ENCODE results near the gene TIAM1. TPM values are rescaled to one million over a fixed set of nuclear protein-coding genes. Genes with fewer than 3 reads are reported as not detected.

The TIAM1 gene
- total and polyA plus RNA-seq, 2 of the 8 experiments (the other 6 are each of a cell fraction or from before 2014, with no cell fraction given): 10.1 to 30.7 TPM

DNA sequence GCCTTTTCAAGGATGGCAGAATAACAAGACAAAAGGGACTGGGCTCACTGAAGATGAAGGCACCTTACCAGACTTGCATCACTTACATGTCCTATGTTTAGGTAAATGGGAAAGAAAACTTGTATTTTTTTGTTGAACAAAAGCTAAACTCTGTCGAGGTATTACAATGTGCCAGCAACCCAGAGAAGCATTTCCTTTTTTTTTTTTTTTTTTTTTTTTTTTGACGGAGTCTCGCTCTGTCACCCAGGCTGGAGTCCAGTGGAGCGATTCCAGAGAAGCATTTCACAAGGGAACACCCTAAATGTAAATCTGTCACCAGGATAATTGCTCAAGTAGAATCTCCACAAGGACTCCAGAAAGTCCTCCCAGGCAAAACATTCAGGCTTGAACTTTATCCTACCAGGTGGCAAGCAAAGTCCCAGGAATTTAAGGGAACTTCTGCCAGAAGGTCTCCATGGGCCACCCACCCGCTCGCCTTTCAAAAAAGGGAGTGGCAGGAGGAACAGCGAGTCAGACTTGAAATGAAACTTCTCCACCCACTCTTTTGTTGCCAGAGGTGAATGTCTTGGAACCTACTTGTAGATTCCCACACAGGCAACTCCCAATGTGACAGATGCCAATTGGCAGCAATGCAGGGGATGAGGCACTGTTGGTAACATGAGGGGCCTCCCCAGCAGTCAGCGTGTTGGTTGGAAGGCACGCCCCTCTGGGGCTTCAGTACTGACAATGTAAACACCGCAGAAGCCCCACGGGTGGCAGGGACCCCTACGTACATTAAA lies 125.0 kb downstream of the TIAM1 start (continued):
- TF ChIP-seq, protein P1, sequence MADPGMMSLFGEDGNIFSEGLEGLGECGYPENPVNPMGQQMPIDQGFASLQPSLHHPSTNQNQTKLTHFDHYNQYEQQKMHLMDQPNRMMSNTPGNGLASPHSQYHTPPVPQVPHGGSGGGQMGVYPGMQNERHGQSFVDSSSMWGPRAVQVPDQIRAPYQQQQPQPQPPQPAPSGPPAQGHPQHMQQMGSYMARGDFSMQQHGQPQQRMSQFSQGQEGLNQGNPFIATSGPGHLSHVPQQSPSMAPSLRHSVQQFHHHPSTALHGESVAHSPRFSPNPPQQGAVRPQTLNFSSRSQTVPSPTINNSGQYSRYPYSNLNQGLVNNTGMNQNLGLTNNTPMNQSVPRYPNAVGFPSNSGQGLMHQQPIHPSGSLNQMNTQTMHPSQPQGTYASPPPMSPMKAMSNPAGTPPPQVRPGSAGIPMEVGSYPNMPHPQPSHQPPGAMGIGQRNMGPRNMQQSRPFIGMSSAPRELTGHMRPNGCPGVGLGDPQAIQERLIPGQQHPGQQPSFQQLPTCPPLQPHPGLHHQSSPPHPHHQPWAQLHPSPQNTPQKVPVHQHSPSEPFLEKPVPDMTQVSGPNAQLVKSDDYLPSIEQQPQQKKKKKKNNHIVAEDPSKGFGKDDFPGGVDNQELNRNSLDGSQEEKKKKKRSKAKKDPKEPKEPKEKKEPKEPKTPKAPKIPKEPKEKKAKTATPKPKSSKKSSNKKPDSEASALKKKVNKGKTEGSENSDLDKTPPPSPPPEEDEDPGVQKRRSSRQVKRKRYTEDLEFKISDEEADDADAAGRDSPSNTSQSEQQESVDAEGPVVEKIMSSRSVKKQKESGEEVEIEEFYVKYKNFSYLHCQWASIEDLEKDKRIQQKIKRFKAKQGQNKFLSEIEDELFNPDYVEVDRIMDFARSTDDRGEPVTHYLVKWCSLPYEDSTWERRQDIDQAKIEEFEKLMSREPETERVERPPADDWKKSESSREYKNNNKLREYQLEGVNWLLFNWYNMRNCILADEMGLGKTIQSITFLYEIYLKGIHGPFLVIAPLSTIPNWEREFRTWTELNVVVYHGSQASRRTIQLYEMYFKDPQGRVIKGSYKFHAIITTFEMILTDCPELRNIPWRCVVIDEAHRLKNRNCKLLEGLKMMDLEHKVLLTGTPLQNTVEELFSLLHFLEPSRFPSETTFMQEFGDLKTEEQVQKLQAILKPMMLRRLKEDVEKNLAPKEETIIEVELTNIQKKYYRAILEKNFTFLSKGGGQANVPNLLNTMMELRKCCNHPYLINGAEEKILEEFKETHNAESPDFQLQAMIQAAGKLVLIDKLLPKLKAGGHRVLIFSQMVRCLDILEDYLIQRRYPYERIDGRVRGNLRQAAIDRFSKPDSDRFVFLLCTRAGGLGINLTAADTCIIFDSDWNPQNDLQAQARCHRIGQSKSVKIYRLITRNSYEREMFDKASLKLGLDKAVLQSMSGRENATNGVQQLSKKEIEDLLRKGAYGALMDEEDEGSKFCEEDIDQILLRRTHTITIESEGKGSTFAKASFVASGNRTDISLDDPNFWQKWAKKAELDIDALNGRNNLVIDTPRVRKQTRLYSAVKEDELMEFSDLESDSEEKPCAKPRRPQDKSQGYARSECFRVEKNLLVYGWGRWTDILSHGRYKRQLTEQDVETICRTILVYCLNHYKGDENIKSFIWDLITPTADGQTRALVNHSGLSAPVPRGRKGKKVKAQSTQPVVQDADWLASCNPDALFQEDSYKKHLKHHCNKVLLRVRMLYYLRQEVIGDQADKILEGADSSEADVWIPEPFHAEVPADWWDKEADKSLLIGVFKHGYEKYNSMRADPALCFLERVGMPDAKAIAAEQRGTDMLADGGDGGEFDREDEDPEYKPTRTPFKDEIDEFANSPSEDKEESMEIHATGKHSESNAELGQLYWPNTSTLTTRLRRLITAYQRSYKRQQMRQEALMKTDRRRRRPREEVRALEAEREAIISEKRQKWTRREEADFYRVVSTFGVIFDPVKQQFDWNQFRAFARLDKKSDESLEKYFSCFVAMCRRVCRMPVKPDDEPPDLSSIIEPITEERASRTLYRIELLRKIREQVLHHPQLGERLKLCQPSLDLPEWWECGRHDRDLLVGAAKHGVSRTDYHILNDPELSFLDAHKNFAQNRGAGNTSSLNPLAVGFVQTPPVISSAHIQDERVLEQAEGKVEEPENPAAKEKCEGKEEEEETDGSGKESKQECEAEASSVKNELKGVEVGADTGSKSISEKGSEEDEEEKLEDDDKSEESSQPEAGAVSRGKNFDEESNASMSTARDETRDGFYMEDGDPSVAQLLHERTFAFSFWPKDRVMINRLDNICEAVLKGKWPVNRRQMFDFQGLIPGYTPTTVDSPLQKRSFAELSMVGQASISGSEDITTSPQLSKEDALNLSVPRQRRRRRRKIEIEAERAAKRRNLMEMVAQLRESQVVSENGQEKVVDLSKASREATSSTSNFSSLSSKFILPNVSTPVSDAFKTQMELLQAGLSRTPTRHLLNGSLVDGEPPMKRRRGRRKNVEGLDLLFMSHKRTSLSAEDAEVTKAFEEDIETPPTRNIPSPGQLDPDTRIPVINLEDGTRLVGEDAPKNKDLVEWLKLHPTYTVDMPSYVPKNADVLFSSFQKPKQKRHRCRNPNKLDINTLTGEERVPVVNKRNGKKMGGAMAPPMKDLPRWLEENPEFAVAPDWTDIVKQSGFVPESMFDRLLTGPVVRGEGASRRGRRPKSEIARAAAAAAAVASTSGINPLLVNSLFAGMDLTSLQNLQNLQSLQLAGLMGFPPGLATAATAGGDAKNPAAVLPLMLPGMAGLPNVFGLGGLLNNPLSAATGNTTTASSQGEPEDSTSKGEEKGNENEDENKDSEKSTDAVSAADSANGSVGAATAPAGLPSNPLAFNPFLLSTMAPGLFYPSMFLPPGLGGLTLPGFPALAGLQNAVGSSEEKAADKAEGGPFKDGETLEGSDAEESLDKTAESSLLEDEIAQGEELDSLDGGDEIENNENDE (IDR thresholded peaks at IDR 0.05; ENCODE audit: insufficient replicate concordance, low read length): no peak
- TF ChIP-seq TBP (IDR thresholded peaks at IDR 0.05; ENCODE audit: low read depth, low read length) (no peak), YY1 (IDR thresholded peaks at IDR 0.05; ENCODE audit: low read depth, low read length) (no peak), BCL11A (IDR thresholded peaks at IDR 0.05; ENCODE audit: low read depth in 2 of 2, low read length in 2 of 2) (no peak), CBX8 (IDR thresholded peaks at IDR 0.05; ENCODE audit: borderline replicate concordance, low read depth, low read length) (no peak), SIRT6 (IDR thresholded peaks at IDR 0.05; ENCODE audit: low read length) (no peak), GABPA (IDR thresholded peaks at IDR 0.05; ENCODE audit: borderline replicate concordance, insufficient read depth, low read length) (no peak)
- TF ChIP-seq, protein P2, sequence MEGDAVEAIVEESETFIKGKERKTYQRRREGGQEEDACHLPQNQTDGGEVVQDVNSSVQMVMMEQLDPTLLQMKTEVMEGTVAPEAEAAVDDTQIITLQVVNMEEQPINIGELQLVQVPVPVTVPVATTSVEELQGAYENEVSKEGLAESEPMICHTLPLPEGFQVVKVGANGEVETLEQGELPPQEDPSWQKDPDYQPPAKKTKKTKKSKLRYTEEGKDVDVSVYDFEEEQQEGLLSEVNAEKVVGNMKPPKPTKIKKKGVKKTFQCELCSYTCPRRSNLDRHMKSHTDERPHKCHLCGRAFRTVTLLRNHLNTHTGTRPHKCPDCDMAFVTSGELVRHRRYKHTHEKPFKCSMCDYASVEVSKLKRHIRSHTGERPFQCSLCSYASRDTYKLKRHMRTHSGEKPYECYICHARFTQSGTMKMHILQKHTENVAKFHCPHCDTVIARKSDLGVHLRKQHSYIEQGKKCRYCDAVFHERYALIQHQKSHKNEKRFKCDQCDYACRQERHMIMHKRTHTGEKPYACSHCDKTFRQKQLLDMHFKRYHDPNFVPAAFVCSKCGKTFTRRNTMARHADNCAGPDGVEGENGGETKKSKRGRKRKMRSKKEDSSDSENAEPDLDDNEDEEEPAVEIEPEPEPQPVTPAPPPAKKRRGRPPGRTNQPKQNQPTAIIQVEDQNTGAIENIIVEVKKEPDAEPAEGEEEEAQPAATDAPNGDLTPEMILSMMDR (IDR thresholded peaks at IDR 0.05; ENCODE audit: control extremely low read depth in 1 of 3, insufficient read depth in 1 of 3, low read depth in 1 of 3, low read length in 3 of 3): no peak
